WERI-Rb-1 (cell line): ENCODE measurements around the gene PIK3C2A.

Source experiments
- DNase-seq: peaks from one replicate; pipeline ENCODE4 v3.0.0-alpha.2; 2020
- H3K27ac ChIP-seq: fragments of 250-450 bp; sonication (Bioruptor Pico); 2 replicates; pipeline ENCODE4 v1.5.1; 2020; ENCODE audit warnings: mild to moderate bottlenecking, moderate library complexity
- H3K27me3 ChIP-seq: fragments of 250-450 bp; sonication (Bioruptor Pico); 2 replicates; pipeline ENCODE4 v1.5.1; 2021; ENCODE audit warnings: mild to moderate bottlenecking, low read depth, moderate library complexity; ENCODE audit not compliant: insufficient read depth, severe bottlenecking
- H3K36me3 ChIP-seq: fragments of 250-450 bp; sonication (Bioruptor Pico); 2 replicates; pipeline ENCODE4 v1.5.1; 2020; ENCODE audit warnings: mild to moderate bottlenecking, moderate library complexity
- H3K4me3 ChIP-seq: 2 replicates; pipeline ENCODE4 v1.5.1; 2011; ENCODE audit warnings: low read depth, mild to moderate bottlenecking, control low read depth, low read length
- H3K9me3 ChIP-seq: fragments of 250-450 bp; sonication (Bioruptor Pico); 2 replicates; pipeline ENCODE4 v1.5.1; 2021; ENCODE audit warnings: mild to moderate bottlenecking, moderate library complexity; ENCODE audit not compliant: severe bottlenecking
- CTCF ChIP-seq: IDR thresholded peaks from 2 replicates; pipeline ENCODE4 v1.5.1; 2011; ENCODE audit warnings: low read depth, mild to moderate bottlenecking, control low read depth, inconsistent platforms, low read length

Gene PIK3C2A

GRCh38 chr11:17197431-17197898 is 10.3 kb downstream of the PIK3C2A start:
- Histone ChIP-seq H3K9me3 (no peaks in the 10 kb centered on the region), H3K4me3 (no peak overlapping the region), H3K27ac (no peak overlapping the region), H3K36me3 (peaks cover 19% of the 10 kb centered on the region), H3K27me3 (no peaks in the 10 kb centered on the region)
- no peak for DNase-seq
- no peak for TF ChIP-seq CTCF

- TF ChIP-seq CTCF, result no peak
- H3K4me3 ChIP-seq, result no peak overlapping the region
- no peaks in the 10 kb centered on the region for H3K9me3 ChIP-seq
- H3K36me3 ChIP-seq, result peaks cover 11% of the 10 kb centered on the region
- H3K27me3 ChIP-seq, result no peaks in the 10 kb centered on the region
- DNase-seq, result no peak
- no peak overlapping the region for H3K27ac ChIP-seq
Measured at GRCh38 chr11:17188675-17189074, 19.1 kb downstream of the PIK3C2A start.

- no peaks in the 10 kb centered on the region for H3K9me3 ChIP-seq
- no peaks in the 10 kb centered on the region for H3K27me3 ChIP-seq
- no peak for DNase-seq
- H3K36me3 ChIP-seq, result peaks cover 16% of the 10 kb centered on the region
- H3K4me3 ChIP-seq, result no peak overlapping the region
- H3K27ac ChIP-seq, result no peak overlapping the region
- TF ChIP-seq CTCF, result no peak
Measured at GRCh38 chr11:17186932-17187692, 20.7 kb downstream of the PIK3C2A start.

GRCh38 chr11:17185938-17186337 is 21.8 kb downstream of the PIK3C2A start:
- Histone ChIP-seq H3K27me3 (no peaks in the 10 kb centered on the region), H3K27ac (no peak overlapping the region), H3K9me3 (no peaks in the 10 kb centered on the region), H3K4me3 (no peak overlapping the region), H3K36me3 (peaks cover 12% of the 10 kb centered on the region)
- no peak for DNase-seq
- TF ChIP-seq CTCF, result no peak

GRCh38 chr11:17184882-17185587 is 22.8 kb downstream of the PIK3C2A start:
- H3K36me3 ChIP-seq, result peaks cover 11% of the 10 kb centered on the region
- no peak for TF ChIP-seq CTCF
- no peak for DNase-seq
- H3K27me3 ChIP-seq, result no peaks in the 10 kb centered on the region
- H3K4me3 ChIP-seq, result no peak overlapping the region
- H3K27ac ChIP-seq, result no peak overlapping the region
- no peaks in the 10 kb centered on the region for H3K9me3 ChIP-seq
